ENCODE measurements around the gene ATXN7L1.

DNA sequence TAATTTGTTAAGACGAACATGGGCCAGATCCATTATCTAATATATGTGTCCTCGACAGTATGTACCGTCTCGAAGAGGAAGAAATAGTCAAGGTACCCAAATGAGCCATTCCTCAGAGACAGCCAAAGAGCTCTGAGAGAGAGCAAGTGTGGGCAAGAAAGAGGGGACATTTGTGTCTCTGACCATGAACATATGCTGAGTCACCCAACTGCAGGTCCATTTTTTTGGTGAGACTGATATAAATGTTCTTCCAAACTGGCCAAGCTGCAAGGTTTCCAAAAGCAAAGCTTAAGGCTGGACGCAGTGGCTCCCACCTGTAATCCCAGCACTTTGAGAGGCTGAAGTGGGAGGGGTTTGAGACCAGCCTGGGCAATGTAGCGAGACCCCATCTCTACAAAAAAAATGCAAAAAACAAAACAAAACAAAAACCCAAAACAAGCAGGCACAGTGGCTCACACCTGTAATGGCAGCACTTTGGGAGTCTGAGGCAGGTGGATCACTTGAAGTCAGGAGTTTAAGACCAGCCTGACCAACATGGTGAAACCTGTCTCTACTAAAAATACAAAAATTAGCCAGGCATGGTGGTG, 26.0 kb upstream of the ATXN7L1 start:
- TF ChIP-seq, protein P1, sequence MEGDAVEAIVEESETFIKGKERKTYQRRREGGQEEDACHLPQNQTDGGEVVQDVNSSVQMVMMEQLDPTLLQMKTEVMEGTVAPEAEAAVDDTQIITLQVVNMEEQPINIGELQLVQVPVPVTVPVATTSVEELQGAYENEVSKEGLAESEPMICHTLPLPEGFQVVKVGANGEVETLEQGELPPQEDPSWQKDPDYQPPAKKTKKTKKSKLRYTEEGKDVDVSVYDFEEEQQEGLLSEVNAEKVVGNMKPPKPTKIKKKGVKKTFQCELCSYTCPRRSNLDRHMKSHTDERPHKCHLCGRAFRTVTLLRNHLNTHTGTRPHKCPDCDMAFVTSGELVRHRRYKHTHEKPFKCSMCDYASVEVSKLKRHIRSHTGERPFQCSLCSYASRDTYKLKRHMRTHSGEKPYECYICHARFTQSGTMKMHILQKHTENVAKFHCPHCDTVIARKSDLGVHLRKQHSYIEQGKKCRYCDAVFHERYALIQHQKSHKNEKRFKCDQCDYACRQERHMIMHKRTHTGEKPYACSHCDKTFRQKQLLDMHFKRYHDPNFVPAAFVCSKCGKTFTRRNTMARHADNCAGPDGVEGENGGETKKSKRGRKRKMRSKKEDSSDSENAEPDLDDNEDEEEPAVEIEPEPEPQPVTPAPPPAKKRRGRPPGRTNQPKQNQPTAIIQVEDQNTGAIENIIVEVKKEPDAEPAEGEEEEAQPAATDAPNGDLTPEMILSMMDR (IDR thresholded peaks at IDR 0.05; ENCODE audit: low read length) = no peak
- no peak for TF ChIP-seq EZH2 (optimal IDR thresholded peaks at IDR 0.05; ENCODE audit: low read depth, low read length)

Measured in MM.1S (cell line).